WTC11 (cell line): ENCODE measurements around the gene DCHS2. TPM values are rescaled to one million over a fixed set of nuclear protein-coding genes. Genes with fewer than 3 reads are reported as not detected.

ENCODE experiments used
- ATAC-seq: fragments of 200-7000 bp; cut with Tn5 transposase; 2 replicates; pipeline ENCODE4 v1.10.0; 2021; ENCODE audit warnings: mild to moderate bottlenecking, moderate library complexity
- CTCF ChIA-PET: fragments of 300-600 bp; sonication (Branson Sonifier 250); formaldehyde crosslinking; loops from one replicate; lab custom pipeline; 2021; ENCODE audit warnings: antibody characterized with exemption; lab: Charles Lee
- POLR2A ChIA-PET: fragments of 350-600 bp; sonication (Branson Sonifier 250); formaldehyde crosslinking; loops from one replicate; lab custom pipeline; 2021; ENCODE audit warnings: antibody characterized with exemption; lab: Charles Lee
- DNase-seq: peaks from one replicate; pipeline ENCODE4 v3.0.0; 2021; ENCODE audit warnings: low spot score
- H3K27ac Mint-ChIP-seq: 2 replicates; pipeline ENCODE4 v1.8.0; 2021; ENCODE audit warnings: mixed read lengths
- H3K27me3 Mint-ChIP-seq: 2 replicates; pipeline ENCODE4 v1.8.0; 2021; ENCODE audit warnings: low read depth, mild to moderate bottlenecking, moderate library complexity, mixed read lengths
- H3K36me3 Mint-ChIP-seq: 2 replicates; pipeline ENCODE4 v1.8.0; 2021; ENCODE audit warnings: mixed read lengths
- H3K4me1 Mint-ChIP-seq: 2 replicates; pipeline ENCODE4 v1.8.0; 2022; ENCODE audit warnings: mixed read lengths
- H3K4me3 Mint-ChIP-seq: 2 replicates; pipeline ENCODE4 v1.8.0; 2021; ENCODE audit warnings: mild to moderate bottlenecking, moderate library complexity, mixed read lengths
- H3K9me3 Mint-ChIP-seq: 2 replicates; pipeline ENCODE4 v1.8.0; 2021; ENCODE audit warnings: mixed read lengths
- CREB1 ChIP-seq: sonication (generic); formaldehyde crosslinking; IDR thresholded peaks from 2 replicates; pipeline ENCODE4 v1.8.0; 2023; ENCODE audit warnings: mild to moderate bottlenecking, missing genetic modification reagents
- ETV6 ChIP-seq: sonication (generic); formaldehyde crosslinking; IDR thresholded peaks from 2 replicates; pipeline ENCODE4 v1.8.1; 2022; ENCODE audit warnings: mild to moderate bottlenecking, missing genetic modification reagents
- IRF2 ChIP-seq: sonication (generic); formaldehyde crosslinking; IDR thresholded peaks from 2 replicates; pipeline ENCODE4 v1.8.0; 2022; ENCODE audit warnings: low read depth, missing genetic modification reagents, borderline replicate concordance
- JAZF1 ChIP-seq: fragments of 250-450 bp; sonication (Bioruptor Pico); IDR thresholded peaks from 2 replicates; pipeline ENCODE4 v1.9.0; 2021; ENCODE audit warnings: moderate library complexity, mild to moderate bottlenecking, inconsistent platforms
- NFATC4 ChIP-seq: fragments of 250-450 bp; sonication (Bioruptor Pico); IDR thresholded peaks from 2 replicates; pipeline ENCODE4 v1.9.0; 2021; ENCODE audit warnings: mild to moderate bottlenecking
- RELA ChIP-seq: sonication (generic); formaldehyde crosslinking; IDR thresholded peaks from 2 replicates; pipeline ENCODE4 v1.8.1; 2022; ENCODE audit warnings: missing genetic modification reagents, mild to moderate bottlenecking, borderline replicate concordance
- TP53 ChIP-seq: sonication (generic); formaldehyde crosslinking; IDR thresholded peaks from 2 replicates; pipeline ENCODE4 v1.8.1; 2023; ENCODE audit warnings: mild to moderate bottlenecking, missing genetic modification reagents
- ZNF423 ChIP-seq: fragments of 250-450 bp; sonication (Bioruptor Pico); IDR thresholded peaks from 2 replicates; pipeline ENCODE4 v2.1.2; 2022; ENCODE audit warnings: mild to moderate bottlenecking, moderate library complexity
- total RNA-seq: library from RNA; stranded (reverse); gene quantifications from 3 replicates; pipeline ENCODE4 v1.2.3, GENCODE V29; 2021
- TF ChIP-seq, protein P1 (sequence below): sonication (generic); formaldehyde crosslinking; IDR thresholded peaks from 2 replicates; pipeline ENCODE4 v1.8.1; 2022; ENCODE audit warnings: low read depth, missing genetic modification reagents, borderline replicate concordance
- TF ChIP-seq, protein P2 (sequence below): sonication (generic); formaldehyde crosslinking; IDR thresholded peaks from 2 replicates; pipeline ENCODE4 v1.8.1; 2023; ENCODE audit warnings: mild to moderate bottlenecking, missing genetic modification reagents
- TF ChIP-seq, protein P3 (sequence below): sonication (generic); formaldehyde crosslinking; conservative IDR thresholded peaks from 2 replicates; pipeline ENCODE4 v1.8.1; 2022; ENCODE audit warnings: mild to moderate bottlenecking, missing genetic modification reagents
- TF ChIP-seq, protein P4 (sequence below): sonication (generic); formaldehyde crosslinking; IDR thresholded peaks from 2 replicates; pipeline ENCODE4 v1.8.1; 2022; ENCODE audit warnings: missing genetic modification reagents, borderline replicate concordance
- TF ChIP-seq, protein P5 (sequence below): sonication (generic); formaldehyde crosslinking; IDR thresholded peaks from 2 replicates; pipeline ENCODE4 v1.8.0; 2023; ENCODE audit warnings: mild to moderate bottlenecking, missing genetic modification reagents
- TF ChIP-seq, protein P6 (sequence below): sonication (generic); formaldehyde crosslinking; IDR thresholded peaks from 2 replicates; pipeline ENCODE4 v1.8.1; 2023; ENCODE audit warnings: mild to moderate bottlenecking, missing genetic modification reagents, borderline replicate concordance
- TF ChIP-seq, protein P7 (sequence below): sonication (generic); formaldehyde crosslinking; IDR thresholded peaks from 2 replicates; pipeline ENCODE4 v1.8.0; 2022; ENCODE audit warnings: mild to moderate bottlenecking, missing genetic modification reagents
- TF ChIP-seq, protein P8 (sequence below): fragments of 200-600 bp; IDR thresholded peaks from 2 replicates; pipeline ENCODE4 v1.8.0; 2022; ENCODE audit warnings: antibody characterized with exemption

The DCHS2 gene
- total RNA-seq, 1 experiment from 2014 or later: 1.3 TPM

DNA sequence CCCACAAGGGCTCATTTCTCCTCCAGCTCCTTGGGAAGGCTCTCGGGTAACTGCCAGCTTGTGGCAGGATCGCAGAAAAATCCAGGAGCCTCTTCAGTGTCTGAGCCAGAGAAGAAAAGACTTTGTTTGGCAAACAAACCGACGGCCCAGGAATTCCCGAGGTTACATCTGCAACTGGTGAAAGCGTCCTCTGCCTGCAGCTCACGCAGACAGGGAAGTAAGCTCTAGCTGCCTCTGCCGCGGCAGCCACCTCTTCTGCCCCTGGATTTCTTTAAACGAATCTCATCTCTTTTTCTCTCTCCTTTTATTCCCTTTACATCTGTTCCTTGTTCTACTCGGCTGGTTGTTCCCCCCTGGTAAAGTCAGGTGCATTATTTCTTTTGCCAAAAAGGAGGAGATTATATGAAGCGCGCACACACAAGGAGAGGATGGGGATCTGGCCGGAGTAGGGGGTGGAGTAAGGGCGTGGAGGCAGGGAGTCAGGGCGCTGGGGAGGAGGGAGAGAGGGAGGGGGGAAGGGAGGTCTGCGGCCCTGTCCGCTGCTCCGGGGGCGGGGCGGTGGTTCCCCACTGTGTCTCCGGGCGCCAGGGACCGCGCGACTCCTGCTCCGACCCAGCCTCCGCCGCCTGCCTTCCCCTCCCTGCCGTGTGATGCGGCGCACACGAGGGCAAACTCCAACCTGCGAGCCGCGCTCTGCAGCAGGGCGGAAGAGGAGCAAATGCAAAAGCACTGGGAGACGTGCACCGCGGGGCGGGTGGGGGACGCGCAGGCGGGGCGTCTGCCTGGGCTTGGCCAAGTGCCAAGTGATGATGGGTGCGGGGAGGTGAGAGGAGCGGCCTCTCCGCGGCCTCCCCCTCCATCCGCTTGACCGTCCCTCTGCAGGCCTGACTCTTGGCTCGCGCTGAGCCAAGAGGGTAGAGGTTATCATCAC, at the start of gene DCHS2 (continued):
- TF ChIP-seq, protein P1, sequence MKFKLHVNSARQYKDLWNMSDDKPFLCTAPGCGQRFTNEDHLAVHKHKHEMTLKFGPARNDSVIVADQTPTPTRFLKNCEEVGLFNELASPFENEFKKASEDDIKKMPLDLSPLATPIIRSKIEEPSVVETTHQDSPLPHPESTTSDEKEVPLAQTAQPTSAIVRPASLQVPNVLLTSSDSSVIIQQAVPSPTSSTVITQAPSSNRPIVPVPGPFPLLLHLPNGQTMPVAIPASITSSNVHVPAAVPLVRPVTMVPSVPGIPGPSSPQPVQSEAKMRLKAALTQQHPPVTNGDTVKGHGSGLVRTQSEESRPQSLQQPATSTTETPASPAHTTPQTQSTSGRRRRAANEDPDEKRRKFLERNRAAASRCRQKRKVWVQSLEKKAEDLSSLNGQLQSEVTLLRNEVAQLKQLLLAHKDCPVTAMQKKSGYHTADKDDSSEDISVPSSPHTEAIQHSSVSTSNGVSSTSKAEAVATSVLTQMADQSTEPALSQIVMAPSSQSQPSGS (CRISPR knock-in tag): no peak
- TF ChIP-seq ZNF423 (CRISPR knock-in tag): peak; percentile 18; the same call in 1 of the 2 replicates
- TF ChIP-seq IRF2 (CRISPR knock-in tag): peak; percentile 27; the same call in 1 of the 2 replicates
- TF ChIP-seq, protein P2, sequence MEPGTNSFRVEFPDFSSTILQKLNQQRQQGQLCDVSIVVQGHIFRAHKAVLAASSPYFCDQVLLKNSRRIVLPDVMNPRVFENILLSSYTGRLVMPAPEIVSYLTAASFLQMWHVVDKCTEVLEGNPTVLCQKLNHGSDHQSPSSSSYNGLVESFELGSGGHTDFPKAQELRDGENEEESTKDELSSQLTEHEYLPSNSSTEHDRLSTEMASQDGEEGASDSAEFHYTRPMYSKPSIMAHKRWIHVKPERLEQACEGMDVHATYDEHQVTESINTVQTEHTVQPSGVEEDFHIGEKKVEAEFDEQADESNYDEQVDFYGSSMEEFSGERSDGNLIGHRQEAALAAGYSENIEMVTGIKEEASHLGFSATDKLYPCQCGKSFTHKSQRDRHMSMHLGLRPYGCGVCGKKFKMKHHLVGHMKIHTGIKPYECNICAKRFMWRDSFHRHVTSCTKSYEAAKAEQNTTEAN: peak; percentile 77; the same call in 1 of the 2 replicates

DNA sequence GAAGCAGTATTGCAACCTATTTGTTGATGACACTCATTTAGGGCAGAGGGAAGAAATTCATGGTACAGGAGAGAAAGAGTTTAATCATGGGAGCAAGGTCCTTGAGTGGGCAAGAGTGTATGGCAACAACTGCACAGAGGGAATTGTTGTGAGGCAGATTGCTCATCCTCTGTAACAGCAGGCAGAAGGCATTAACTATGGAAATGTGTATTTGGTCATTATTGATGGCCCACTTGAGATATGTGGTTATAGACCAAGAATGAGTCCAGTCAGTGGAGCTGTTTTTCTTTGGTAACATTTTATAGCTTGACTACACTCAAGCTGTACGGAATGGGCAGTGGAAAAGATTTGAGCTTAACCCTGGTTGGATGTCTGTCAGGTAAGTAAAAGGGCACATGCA, 42.7 kb upstream of the DCHS2 start:
- H3K27ac Mint-ChIP-seq: no peak overlapping the region
- DNase-seq (no peak), ATAC-seq (no peak)
- ChIA-PET CTCF (interaction anchor here (0.9 kb wide), 1 partner anchor 25 kb away, joined by 3 read pairs; no protein-coding TSS in a partner anchor), POLR2A (no interaction called here)
- peaks cover 17% of the 10 kb centered on the region for H3K36me3 Mint-ChIP-seq
- no peak overlapping the region for H3K4me3 Mint-ChIP-seq
- H3K4me1 Mint-ChIP-seq: no peaks in the 10 kb centered on the region
- no peaks in the 10 kb centered on the region for H3K9me3 Mint-ChIP-seq
- no peaks in the 10 kb centered on the region for H3K27me3 Mint-ChIP-seq
- TF ChIP-seq TP53 (CRISPR knock-in tag) (no peak), NFATC4 (no peak)
- TF ChIP-seq, protein P3, sequence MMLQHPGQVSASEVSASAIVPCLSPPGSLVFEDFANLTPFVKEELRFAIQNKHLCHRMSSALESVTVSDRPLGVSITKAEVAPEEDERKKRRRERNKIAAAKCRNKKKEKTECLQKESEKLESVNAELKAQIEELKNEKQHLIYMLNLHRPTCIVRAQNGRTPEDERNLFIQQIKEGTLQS (CRISPR knock-in tag): no peak
- TF ChIP-seq, protein P4, sequence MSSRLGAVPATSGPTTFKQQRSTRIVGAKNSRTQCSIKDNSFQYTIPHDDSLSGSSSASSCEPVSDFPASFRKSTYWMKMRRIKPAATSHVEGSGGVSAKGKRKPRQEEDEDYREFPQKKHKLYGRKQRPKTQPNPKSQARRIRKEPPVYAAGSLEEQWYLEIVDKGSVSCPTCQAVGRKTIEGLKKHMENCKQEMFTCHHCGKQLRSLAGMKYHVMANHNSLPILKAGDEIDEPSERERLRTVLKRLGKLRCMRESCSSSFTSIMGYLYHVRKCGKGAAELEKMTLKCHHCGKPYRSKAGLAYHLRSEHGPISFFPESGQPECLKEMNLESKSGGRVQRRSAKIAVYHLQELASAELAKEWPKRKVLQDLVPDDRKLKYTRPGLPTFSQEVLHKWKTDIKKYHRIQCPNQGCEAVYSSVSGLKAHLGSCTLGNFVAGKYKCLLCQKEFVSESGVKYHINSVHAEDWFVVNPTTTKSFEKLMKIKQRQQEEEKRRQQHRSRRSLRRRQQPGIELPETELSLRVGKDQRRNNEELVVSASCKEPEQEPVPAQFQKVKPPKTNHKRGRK (CRISPR knock-in tag): no peak

DNA sequence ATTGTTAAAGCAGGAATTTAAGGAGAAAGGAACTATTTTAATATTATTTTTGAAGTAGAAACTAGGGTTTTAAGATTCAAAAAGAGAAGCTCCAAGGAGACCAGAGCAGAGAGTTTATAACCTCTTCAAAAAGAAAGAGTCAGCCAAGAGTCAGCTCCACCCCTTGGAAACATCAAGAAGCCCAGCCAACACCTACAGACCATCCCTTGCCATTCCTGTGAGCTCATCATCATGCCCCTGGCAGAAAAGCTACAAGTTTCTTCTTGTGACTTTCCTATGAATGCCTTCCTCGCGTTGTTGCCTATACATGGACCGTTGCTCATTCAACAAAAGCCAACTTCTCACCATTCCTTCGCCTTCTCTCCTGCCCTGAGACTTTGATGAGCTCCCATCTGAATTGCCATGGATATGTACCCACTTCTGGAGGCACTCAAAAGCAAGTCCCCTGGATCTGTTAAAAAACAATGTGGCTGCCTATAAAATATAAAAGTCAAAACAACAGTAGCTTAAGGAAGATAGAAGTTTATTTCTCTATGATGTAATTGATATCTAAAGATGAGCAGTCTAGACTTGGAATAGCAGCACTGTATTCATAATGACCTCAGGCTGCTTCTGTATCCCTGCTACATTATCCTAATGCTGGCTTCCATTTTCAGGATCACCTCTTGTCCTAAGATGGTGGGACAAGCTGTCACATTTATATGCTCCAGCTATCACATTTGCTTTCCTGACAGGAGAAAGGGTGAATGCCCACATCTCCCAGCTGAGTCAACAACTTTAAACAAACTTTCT, 38.3 kb upstream of the DCHS2 start:
- CTCF ChIA-PET: interaction anchor here (1.8 to 2.2 kb wide), 3 partner anchors 24 to 89 kb away, joined by 4 to 11 read pairs (median 6); no protein-coding TSS in a partner anchor
- Mint-ChIP-seq H3K4me3 (no peak overlapping the region), H3K27me3 (no peaks in the 10 kb centered on the region), H3K27ac (no peak overlapping the region), H3K36me3 (no peaks in the 10 kb centered on the region), H3K9me3 (no peaks in the 10 kb centered on the region), H3K4me1 (peaks cover 12% of the 10 kb centered on the region)
- POLR2A ChIA-PET: interaction anchor here (1.0 kb wide), 1 partner anchor 20 kb away, joined by 4 read pairs; the partner anchor contains the start of gene PLRG1
- DNase-seq (no peak), ATAC-seq (no peak)
- no peak for TF ChIP-seq RELA (CRISPR knock-in tag)
- TF ChIP-seq, protein P5, sequence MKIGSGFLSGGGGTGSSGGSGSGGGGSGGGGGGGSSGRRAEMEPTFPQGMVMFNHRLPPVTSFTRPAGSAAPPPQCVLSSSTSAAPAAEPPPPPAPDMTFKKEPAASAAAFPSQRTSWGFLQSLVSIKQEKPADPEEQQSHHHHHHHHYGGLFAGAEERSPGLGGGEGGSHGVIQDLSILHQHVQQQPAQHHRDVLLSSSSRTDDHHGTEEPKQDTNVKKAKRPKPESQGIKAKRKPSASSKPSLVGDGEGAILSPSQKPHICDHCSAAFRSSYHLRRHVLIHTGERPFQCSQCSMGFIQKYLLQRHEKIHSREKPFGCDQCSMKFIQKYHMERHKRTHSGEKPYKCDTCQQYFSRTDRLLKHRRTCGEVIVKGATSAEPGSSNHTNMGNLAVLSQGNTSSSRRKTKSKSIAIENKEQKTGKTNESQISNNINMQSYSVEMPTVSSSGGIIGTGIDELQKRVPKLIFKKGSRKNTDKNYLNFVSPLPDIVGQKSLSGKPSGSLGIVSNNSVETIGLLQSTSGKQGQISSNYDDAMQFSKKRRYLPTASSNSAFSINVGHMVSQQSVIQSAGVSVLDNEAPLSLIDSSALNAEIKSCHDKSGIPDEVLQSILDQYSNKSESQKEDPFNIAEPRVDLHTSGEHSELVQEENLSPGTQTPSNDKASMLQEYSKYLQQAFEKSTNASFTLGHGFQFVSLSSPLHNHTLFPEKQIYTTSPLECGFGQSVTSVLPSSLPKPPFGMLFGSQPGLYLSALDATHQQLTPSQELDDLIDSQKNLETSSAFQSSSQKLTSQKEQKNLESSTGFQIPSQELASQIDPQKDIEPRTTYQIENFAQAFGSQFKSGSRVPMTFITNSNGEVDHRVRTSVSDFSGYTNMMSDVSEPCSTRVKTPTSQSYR (CRISPR knock-in tag): no peak
- no peak for TF ChIP-seq JAZF1 (CRISPR knock-in tag)
- TF ChIP-seq, protein P6, sequence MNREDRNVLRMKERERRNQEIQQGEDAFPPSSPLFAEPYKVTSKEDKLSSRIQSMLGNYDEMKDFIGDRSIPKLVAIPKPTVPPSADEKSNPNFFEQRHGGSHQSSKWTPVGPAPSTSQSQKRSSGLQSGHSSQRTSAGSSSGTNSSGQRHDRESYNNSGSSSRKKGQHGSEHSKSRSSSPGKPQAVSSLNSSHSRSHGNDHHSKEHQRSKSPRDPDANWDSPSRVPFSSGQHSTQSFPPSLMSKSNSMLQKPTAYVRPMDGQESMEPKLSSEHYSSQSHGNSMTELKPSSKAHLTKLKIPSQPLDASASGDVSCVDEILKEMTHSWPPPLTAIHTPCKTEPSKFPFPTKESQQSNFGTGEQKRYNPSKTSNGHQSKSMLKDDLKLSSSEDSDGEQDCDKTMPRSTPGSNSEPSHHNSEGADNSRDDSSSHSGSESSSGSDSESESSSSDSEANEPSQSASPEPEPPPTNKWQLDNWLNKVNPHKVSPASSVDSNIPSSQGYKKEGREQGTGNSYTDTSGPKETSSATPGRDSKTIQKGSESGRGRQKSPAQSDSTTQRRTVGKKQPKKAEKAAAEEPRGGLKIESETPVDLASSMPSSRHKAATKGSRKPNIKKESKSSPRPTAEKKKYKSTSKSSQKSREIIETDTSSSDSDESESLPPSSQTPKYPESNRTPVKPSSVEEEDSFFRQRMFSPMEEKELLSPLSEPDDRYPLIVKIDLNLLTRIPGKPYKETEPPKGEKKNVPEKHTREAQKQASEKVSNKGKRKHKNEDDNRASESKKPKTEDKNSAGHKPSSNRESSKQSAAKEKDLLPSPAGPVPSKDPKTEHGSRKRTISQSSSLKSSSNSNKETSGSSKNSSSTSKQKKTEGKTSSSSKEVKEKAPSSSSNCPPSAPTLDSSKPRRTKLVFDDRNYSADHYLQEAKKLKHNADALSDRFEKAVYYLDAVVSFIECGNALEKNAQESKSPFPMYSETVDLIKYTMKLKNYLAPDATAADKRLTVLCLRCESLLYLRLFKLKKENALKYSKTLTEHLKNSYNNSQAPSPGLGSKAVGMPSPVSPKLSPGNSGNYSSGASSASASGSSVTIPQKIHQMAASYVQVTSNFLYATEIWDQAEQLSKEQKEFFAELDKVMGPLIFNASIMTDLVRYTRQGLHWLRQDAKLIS: no peak
- TF ChIP-seq, protein P7, sequence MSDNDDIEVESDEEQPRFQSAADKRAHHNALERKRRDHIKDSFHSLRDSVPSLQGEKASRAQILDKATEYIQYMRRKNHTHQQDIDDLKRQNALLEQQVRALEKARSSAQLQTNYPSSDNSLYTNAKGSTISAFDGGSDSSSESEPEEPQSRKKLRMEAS (CRISPR knock-in tag): no peak
- TF ChIP-seq, protein P8, sequence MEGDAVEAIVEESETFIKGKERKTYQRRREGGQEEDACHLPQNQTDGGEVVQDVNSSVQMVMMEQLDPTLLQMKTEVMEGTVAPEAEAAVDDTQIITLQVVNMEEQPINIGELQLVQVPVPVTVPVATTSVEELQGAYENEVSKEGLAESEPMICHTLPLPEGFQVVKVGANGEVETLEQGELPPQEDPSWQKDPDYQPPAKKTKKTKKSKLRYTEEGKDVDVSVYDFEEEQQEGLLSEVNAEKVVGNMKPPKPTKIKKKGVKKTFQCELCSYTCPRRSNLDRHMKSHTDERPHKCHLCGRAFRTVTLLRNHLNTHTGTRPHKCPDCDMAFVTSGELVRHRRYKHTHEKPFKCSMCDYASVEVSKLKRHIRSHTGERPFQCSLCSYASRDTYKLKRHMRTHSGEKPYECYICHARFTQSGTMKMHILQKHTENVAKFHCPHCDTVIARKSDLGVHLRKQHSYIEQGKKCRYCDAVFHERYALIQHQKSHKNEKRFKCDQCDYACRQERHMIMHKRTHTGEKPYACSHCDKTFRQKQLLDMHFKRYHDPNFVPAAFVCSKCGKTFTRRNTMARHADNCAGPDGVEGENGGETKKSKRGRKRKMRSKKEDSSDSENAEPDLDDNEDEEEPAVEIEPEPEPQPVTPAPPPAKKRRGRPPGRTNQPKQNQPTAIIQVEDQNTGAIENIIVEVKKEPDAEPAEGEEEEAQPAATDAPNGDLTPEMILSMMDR: no peak
- no peak for TF ChIP-seq CREB1 (CRISPR knock-in tag)
- TF ChIP-seq ETV6 (CRISPR knock-in tag): no peak
